Measurements from ENCODE around the gene POGZ.

DNA sequence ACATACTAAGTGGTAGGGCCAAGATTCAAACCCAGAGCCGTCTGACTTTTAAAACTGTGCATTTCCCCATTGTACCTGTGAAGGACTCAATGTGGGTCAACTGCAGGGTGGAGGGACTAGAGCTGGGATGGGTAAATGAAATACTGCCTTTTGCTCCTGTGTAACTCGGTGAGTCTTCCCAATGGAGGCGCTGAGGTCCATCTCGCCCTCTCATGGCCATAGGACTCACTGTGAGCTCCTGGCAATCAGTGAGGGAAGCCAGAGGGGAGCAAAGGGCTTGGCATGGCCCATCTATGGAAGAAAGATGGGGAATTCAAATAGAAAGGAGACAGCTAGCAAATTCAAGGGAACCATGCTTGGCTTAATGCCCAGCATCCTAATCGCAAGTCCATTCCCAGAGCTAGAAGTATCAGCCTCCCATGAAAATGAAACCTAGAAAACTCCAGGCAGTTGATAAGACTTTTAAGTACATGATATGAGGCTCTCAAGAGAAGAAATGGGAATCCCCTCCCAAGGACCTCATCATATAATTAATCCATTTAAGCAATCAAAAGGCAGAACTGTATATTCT, 26.5 kb upstream of the POGZ start:
- TF ChIP-seq, protein P1, sequence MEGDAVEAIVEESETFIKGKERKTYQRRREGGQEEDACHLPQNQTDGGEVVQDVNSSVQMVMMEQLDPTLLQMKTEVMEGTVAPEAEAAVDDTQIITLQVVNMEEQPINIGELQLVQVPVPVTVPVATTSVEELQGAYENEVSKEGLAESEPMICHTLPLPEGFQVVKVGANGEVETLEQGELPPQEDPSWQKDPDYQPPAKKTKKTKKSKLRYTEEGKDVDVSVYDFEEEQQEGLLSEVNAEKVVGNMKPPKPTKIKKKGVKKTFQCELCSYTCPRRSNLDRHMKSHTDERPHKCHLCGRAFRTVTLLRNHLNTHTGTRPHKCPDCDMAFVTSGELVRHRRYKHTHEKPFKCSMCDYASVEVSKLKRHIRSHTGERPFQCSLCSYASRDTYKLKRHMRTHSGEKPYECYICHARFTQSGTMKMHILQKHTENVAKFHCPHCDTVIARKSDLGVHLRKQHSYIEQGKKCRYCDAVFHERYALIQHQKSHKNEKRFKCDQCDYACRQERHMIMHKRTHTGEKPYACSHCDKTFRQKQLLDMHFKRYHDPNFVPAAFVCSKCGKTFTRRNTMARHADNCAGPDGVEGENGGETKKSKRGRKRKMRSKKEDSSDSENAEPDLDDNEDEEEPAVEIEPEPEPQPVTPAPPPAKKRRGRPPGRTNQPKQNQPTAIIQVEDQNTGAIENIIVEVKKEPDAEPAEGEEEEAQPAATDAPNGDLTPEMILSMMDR (IDR thresholded peaks at IDR 0.05): no peak
- no peak for TF ChIP-seq POLR2A (IDR thresholded peaks at IDR 0.05)

Data from esophagus squamous epithelium (tissue), 4 donors.